ENCODE measurements around the gene FUT7.

DNA sequence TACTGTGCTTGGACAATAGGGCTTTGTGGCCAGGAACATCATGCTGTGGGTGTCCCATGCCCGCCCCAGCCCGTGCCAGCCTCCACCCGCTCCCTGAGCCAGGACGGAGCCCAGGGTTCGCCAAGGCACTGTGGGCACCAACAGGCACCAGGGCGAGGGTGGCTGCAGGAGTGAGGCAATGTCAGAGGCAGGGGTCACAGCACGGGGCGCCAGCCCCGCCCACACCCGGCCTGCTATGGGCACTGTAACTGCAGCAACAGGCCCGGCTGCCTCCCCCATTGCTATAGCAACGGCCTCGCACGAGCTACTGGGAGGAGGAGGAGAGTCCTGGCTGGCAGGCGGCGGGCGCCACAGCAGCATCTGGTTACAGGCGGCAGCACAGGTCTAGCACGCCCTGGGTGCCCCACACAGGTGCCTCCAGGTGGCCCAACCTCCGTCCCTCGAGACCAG, 6.3 kb downstream of the FUT7 start:
- TF ChIP-seq CTCF (conservative IDR thresholded peaks at IDR 0.05; ENCODE audit: low read depth, low read length) (no peak), EZH2 (IDR thresholded peaks at IDR 0.05; ENCODE audit: borderline replicate concordance, low read depth, low read length, poor library complexity, severe bottlenecking) (no peak)
